H1 (cell line): Measurements from ENCODE around the gene FNIP2. TPM values are rescaled to one million over a fixed set of nuclear protein-coding genes. Genes with fewer than 3 reads are reported as not detected.
A peak's percentile ranks its signal among the peaks of the same experiment; 100 is the strongest.

ENCODE experiments used
- CTCF ChIA-PET: fragments of 300-600 bp; sonication (Branson Sonifier 250); formaldehyde crosslinking; loops from one replicate; lab custom pipeline; 2021; ENCODE audit not compliant: partially characterized antibody; lab: Charles Lee
- POLR2A ChIA-PET: fragments of 300-600 bp; sonication (Branson Sonifier 250); formaldehyde crosslinking; loops from one replicate; lab custom pipeline; 2021; ENCODE audit warnings: inconsistent platforms; ENCODE audit not compliant: partially characterized antibody; lab: Charles Lee
- DNase-seq, 2 experiments: peaks; one replicate each; pipeline versions ENCODE4 v3.0.0 to v3.0.0-alpha.2; 2010 to 2022; ENCODE audit warnings: low spot score in 2 of 2, low read depth in 1 of 2, mixed read lengths in 1 of 2
- FAIRE-seq: peaks from 2 replicates; lab custom pipeline; 2011; peaks lifted over from hg19 to GRCh38; lab: Jason Lieb, UNC
- H2AFZ ChIP-seq: 2 replicates; pipeline ENCODE4 v1.8.1; 2012; ENCODE audit warnings: low read length, inconsistent platforms
- H2AK5ac ChIP-seq: 2 replicates; pipeline ENCODE4 v1.6.1; 2013; ENCODE audit warnings: low read depth, low read length
- H2BK120ac ChIP-seq: replicated peaks from 2 replicates; pipeline ENCODE3; 2013; ENCODE audit warnings: low read depth, low read length, inconsistent platforms
- H2BK12ac ChIP-seq: 2 replicates; pipeline ENCODE4 v1.6.1; 2013; ENCODE audit warnings: low read depth, low read length
- H2BK15ac ChIP-seq: 2 replicates; pipeline ENCODE4 v1.6.1; 2013; ENCODE audit warnings: low read length
- H2BK20ac ChIP-seq: 2 replicates; pipeline ENCODE4 v1.6.1; 2013; ENCODE audit warnings: low read length
- H2BK5ac ChIP-seq: 2 replicates; pipeline ENCODE4 v1.6.1; 2013; ENCODE audit warnings: low read depth, low read length
- H3K14ac ChIP-seq: 2 replicates; pipeline ENCODE4 v1.6.1; 2013; ENCODE audit warnings: inconsistent platforms; ENCODE audit not compliant: insufficient read length
- H3K18ac ChIP-seq: 2 replicates; pipeline ENCODE4 v1.6.1; 2013; ENCODE audit warnings: low read length; ENCODE audit errors: extremely low read depth
- H3K23ac ChIP-seq: 2 replicates; pipeline ENCODE4 v1.6.1; 2013; ENCODE audit warnings: inconsistent platforms; ENCODE audit not compliant: insufficient read length
- H3K23me2 ChIP-seq: 2 replicates; pipeline ENCODE4 v1.6.1; 2013; ENCODE audit warnings: low read depth, low read length
- H3K27ac ChIP-seq: 2 replicates; pipeline ENCODE4 v1.6.1; 2011; ENCODE audit warnings: low read depth, low read length, inconsistent platforms
- H3K27me3 ChIP-seq, 4 experiments: replicated peaks in 1 of 4; 1 replicate in 1 of 4; 2 replicates in 3 of 4; pipeline versions ENCODE4 v1.6.1 to v1.8.1; 2011 to 2013; ENCODE audit warnings: low read length in 3 of 4, mild to moderate bottlenecking in 3 of 4, inconsistent platforms in 2 of 4, mixed read lengths in 2 of 4, moderate library complexity in 1 of 4; ENCODE audit not compliant: control insufficient read depth in 3 of 4, insufficient read depth in 3 of 4; ENCODE audit errors: extremely low read depth in 1 of 4
- H3K36me3 ChIP-seq, 4 experiments: 2 replicates each; pipeline versions ENCODE4 v1.6.1 to v1.8.1; 2011 to 2013; ENCODE audit warnings: mild to moderate bottlenecking in 4 of 4, low read length in 3 of 4, moderate library complexity in 2 of 4, control low read depth in 1 of 4, inconsistent platforms in 1 of 4; ENCODE audit not compliant: insufficient read depth in 4 of 4, control insufficient read depth in 2 of 4
- H3K4ac ChIP-seq: replicated peaks from 2 replicates; pipeline ENCODE3; 2013; ENCODE audit warnings: low read length, low read depth, mixed read lengths, inconsistent platforms; ENCODE audit not compliant: insufficient read length
- H3K4me1 ChIP-seq, 4 experiments: replicated peaks in 1 of 4; 1 replicate in 1 of 4; 2 replicates in 3 of 4; pipeline versions ENCODE4 v1.6.1 to v1.8.1; 2011 to 2013; ENCODE audit warnings: low read length in 3 of 4, inconsistent platforms in 2 of 4, mixed read lengths in 1 of 4; ENCODE audit not compliant: insufficient read depth in 4 of 4, control insufficient read depth in 3 of 4
- H3K4me2 ChIP-seq, 2 experiments: 2 replicates each; pipeline versions ENCODE4 v1.6.1 to v1.8.1; 2011 to 2013; ENCODE audit warnings: low read depth in 2 of 2, low read length in 2 of 2, control low read depth in 1 of 2, inconsistent platforms in 1 of 2, mild to moderate bottlenecking in 1 of 2; ENCODE audit not compliant: insufficient read depth in 1 of 2
- H3K4me3 ChIP-seq, 4 experiments: fragments of 200-600, 300-600 bp in 1 of 4; sonication (generic), shearing (Covaris generic), sonication (Bioruptor Twin) in 1 of 4; 2 replicates each; pipeline versions ENCODE4 v1.5.1 to v1.8.1; 2011 to 2016; ENCODE audit warnings: low read length in 4 of 4, low read depth in 3 of 4, control low read depth in 2 of 4, inconsistent platforms in 2 of 4, mild to moderate bottlenecking in 2 of 4, mixed read lengths in 1 of 4, moderate library complexity in 1 of 4; ENCODE audit not compliant: insufficient read depth in 2 of 4; ENCODE audit errors: extremely low read depth in 1 of 4
- H3K56ac ChIP-seq: replicated peaks from 2 replicates; pipeline ENCODE3; 2013; ENCODE audit warnings: low read depth, mild to moderate bottlenecking, mixed read lengths, low read length, inconsistent platforms; ENCODE audit not compliant: insufficient read length
- H3K79me1 ChIP-seq: 2 replicates; pipeline ENCODE4 v1.6.1; 2013; ENCODE audit warnings: low read depth, low read length, control low read depth
- H3K79me2 ChIP-seq, 2 experiments: 2 replicates each; pipeline versions ENCODE4 v1.6.1 to v1.8.1; 2012 to 2013; ENCODE audit warnings: low read length in 2 of 2, mild to moderate bottlenecking in 2 of 2, inconsistent platforms in 1 of 2; ENCODE audit not compliant: insufficient read depth in 2 of 2, control insufficient read depth in 1 of 2
- H3K9ac ChIP-seq, 4 experiments: replicated peaks in 1 of 4; 1 replicate in 1 of 4; 2 replicates in 3 of 4; pipeline versions ENCODE4 v1.6.1 to v1.8.1; 2011 to 2013; ENCODE audit warnings: low read depth in 3 of 4, low read length in 3 of 4, control low read depth in 2 of 4, mild to moderate bottlenecking in 2 of 4, moderate library complexity in 2 of 4, inconsistent platforms in 1 of 4; ENCODE audit errors: extremely low read depth in 1 of 4
- H3K9me3 ChIP-seq, 2 experiments: 2 replicates each; pipeline versions ENCODE4 v1.6.1 to v1.8.1; 2012 to 2013; ENCODE audit warnings: mild to moderate bottlenecking in 2 of 2, moderate library complexity in 2 of 2, control low read depth in 1 of 2, inconsistent platforms in 1 of 2, low read depth in 1 of 2, low read length in 1 of 2, mixed read lengths in 1 of 2; ENCODE audit not compliant: insufficient read depth in 2 of 2
- H4K20me1 ChIP-seq, 2 experiments: replicated peaks in 1 of 2; 2 replicates each; pipeline versions ENCODE3 to v1.8.1; 2011 to 2013; ENCODE audit warnings: inconsistent platforms in 2 of 2, low read length in 2 of 2, mild to moderate bottlenecking in 1 of 2; ENCODE audit not compliant: insufficient read depth in 2 of 2, control insufficient read depth in 1 of 2
- H4K5ac ChIP-seq: 2 replicates; pipeline ENCODE4 v1.6.1; 2013; ENCODE audit warnings: low read length, low read depth, mixed read lengths, inconsistent platforms; ENCODE audit not compliant: insufficient read length
- H4K8ac ChIP-seq: 2 replicates; pipeline ENCODE4 v1.8.0; 2013; ENCODE audit warnings: mild to moderate bottlenecking, moderate library complexity, low read length, inconsistent platforms; ENCODE audit not compliant: insufficient read depth; ENCODE audit errors: extremely low read depth
- H4K91ac ChIP-seq: replicated peaks from 2 replicates; pipeline ENCODE3; 2013; ENCODE audit warnings: low read length, mixed read lengths, inconsistent platforms; ENCODE audit not compliant: insufficient read length
- TEAD4 ChIP-seq: IDR thresholded peaks from 2 replicates; pipeline ENCODE4 v1.6.1; 2012; ENCODE audit warnings: low read depth, low read length, inconsistent platforms, mixed read lengths
- USF2 ChIP-seq: IDR thresholded peaks from 2 replicates; pipeline ENCODE4 v1.6.1; 2011; ENCODE audit warnings: low read length, improper control_type of control experiment
- WGBS, 2 experiments: shearing (Covaris generic) in 1 of 2; methylation state at CpG; one replicate each; pipeline versions ENCODE4 v1.1.6 to v1.1.7; 2013 to 2015; ENCODE audit warnings: low lambda C conversion rate in 2 of 2, mixed read lengths in 2 of 2, inconsistent platforms in 1 of 2, low coverage in 1 of 2, missing lambda C conversion rate in 1 of 2; ENCODE audit not compliant: insufficient replicate concordance in 2 of 2, insufficient coverage in 1 of 2, insufficient read length in 1 of 2; ENCODE audit errors: extremely low coverage in 1 of 2, missing lambda C conversion rate in 1 of 2; 5-methylcytosine and 5-hydroxymethylcytosine counted together
- polyA plus RNA-seq, 7 experiments: library from polyadenylated mRNA; depleted of rRNA in 3 of 7; stranded (reverse) in 5 of 7; unstranded in 2 of 7; fragments of >200 nt in 5 of 7; fragments of 200-250 nt in 2 of 7; gene quantifications; 1 replicate in 5 of 7; 2 replicates in 1 of 7; 4 replicates in 1 of 7; pipeline versions ENCODE4 v1.2.1 to v1.2.3, GENCODE V29; 2011 to 2013; ENCODE audit warnings: missing spikeins in 2 of 7, mixed read lengths in 2 of 7
- total RNA-seq: library from RNA; stranded (reverse); fragmentation: NEBNext Ultra II Directional; extraction: Animal tissue kit (Norgen Biotek cat#: 25700); gene quantifications from 2 replicates; pipeline ENCODE4 v1.2.1, GENCODE V29; 2021

The FNIP2 gene
- total and polyA plus RNA-seq, 2 of the 8 experiments (the other 6 are each of a cell fraction or from before 2014, with no cell fraction given) = 4.0 to 13.0 TPM

- H3K23me2 ChIP-seq = no peaks in the 10 kb centered on the region; the same call in 1 of the 2 replicates
- DNase-seq (no peak), FAIRE-seq (peak; percentile 39)
- no peak overlapping the region for H4K5ac ChIP-seq
- no peak overlapping the region for H3K4me2 ChIP-seq
- H2AK5ac ChIP-seq = 0 out of 2 replicates have a peak overlapping the region, but pooled peaks have one; percentile 32
- no peak overlapping the region for H3K56ac ChIP-seq
- no peak overlapping the region for H3K4me3 ChIP-seq
- no peaks in the 10 kb centered on the region for H3K27me3 ChIP-seq
- peak overlapping the region; percentile 75 for H2BK12ac ChIP-seq
- no peak overlapping the region for H3K23ac ChIP-seq
- ChIA-PET POLR2A (no interaction called here), CTCF (interaction anchor here (0.9 kb wide), 1 partner anchor 88 kb away, joined by 3 read pairs; no protein-coding TSS in a partner anchor)
- no peaks in the 10 kb centered on the region for H3K9me3 ChIP-seq
- no peak overlapping the region for H2BK120ac ChIP-seq
- no peaks in the 10 kb centered on the region for H4K20me1 ChIP-seq
- H3K4me1 ChIP-seq = no peaks in the 10 kb centered on the region
- no peak overlapping the region for H3K14ac ChIP-seq
- H2BK20ac ChIP-seq = no peak overlapping the region; the same call in 1 of the 2 replicates
- no peak overlapping the region for H3K4ac ChIP-seq
- H2BK15ac ChIP-seq = 0 out of 2 replicates have a peak overlapping the region, but pooled peaks have one; percentile 55
- peak overlapping the region; percentile 96 for H2AFZ ChIP-seq
- no peaks in the 10 kb centered on the region for H3K36me3 ChIP-seq
- H3K79me2 ChIP-seq = no peaks in the 10 kb centered on the region
- no peak for TF ChIP-seq USF2
- TF ChIP-seq TEAD4 = peak; percentile 50; the same call in 1 of the 2 replicates
- H3K79me1 ChIP-seq = no peaks in the 10 kb centered on the region
- H4K91ac ChIP-seq = no peak overlapping the region
- peak overlapping the region; percentile 21; the same call in 1 of the 2 replicates for H3K18ac ChIP-seq
- no peak overlapping the region for H3K27ac ChIP-seq
- no peak overlapping the region for H4K8ac ChIP-seq
- peak overlapping the region; percentile 3; the same call in 1 of the 2 replicates for H2BK5ac ChIP-seq
- H3K9ac ChIP-seq = no peak overlapping the region
- WGBS, 2 experiments = 76% methylated on average over 6 of the region's 6 CpGs; no CpG with 5 or more reads in 1 of the 2 experiments
Observed at GRCh38 chr4:158934996-158935669, 166.3 kb downstream of the FNIP2 start.
